Neural crest cell (in vitro differentiated cells): ENCODE measurements around the gene TSSC4. TPM values are rescaled to one million over a fixed set of nuclear protein-coding genes. Genes with fewer than 3 reads are reported as not detected.

ENCODE experiments used
- DNase-seq: peaks from one replicate; pipeline ENCODE4 v3.0.0; 2021; ENCODE audit warnings: low read depth, mixed read lengths, low spot score
- H3K27ac Mint-ChIP-seq: one replicate; pipeline ENCODE4 v1.8.0; 2021; ENCODE audit warnings: mild to moderate bottlenecking, mixed read lengths; ENCODE audit not compliant: unreplicated experiment
- H3K27me3 Mint-ChIP-seq: 2 replicates; pipeline ENCODE4 v1.8.0; 2021; ENCODE audit warnings: low read depth, mild to moderate bottlenecking, mixed read lengths
- H3K36me3 Mint-ChIP-seq: 2 replicates; pipeline ENCODE4 v1.8.0; 2021; ENCODE audit warnings: low read depth, mild to moderate bottlenecking, mixed read lengths
- H3K4me1 Mint-ChIP-seq: 2 replicates; pipeline ENCODE4 v1.8.0; 2021; ENCODE audit warnings: mixed read lengths
- H3K4me3 Mint-ChIP-seq: one replicate; pipeline ENCODE4 v1.8.0; 2021; ENCODE audit warnings: mild to moderate bottlenecking, mixed read lengths
- H3K9me3 Mint-ChIP-seq: 2 replicates; pipeline ENCODE4 v1.8.0; 2021; ENCODE audit warnings: mixed read lengths
- total RNA-seq: library from RNA; stranded (reverse); gene quantifications from 2 replicates; pipeline ENCODE4 v1.2.1, GENCODE V29; 2021
- TF ChIP-seq, protein P1 (sequence below): fragments of 200-600 bp; sonication (generic); conservative IDR thresholded peaks from 2 replicates; pipeline ENCODE4 v1.5.0; 2021; ENCODE audit warnings: antibody characterized with exemption, mild to moderate bottlenecking

TSSC4 gene
- total RNA-seq, 1 donor from 2014 or later, result 60.1 TPM

DNA sequence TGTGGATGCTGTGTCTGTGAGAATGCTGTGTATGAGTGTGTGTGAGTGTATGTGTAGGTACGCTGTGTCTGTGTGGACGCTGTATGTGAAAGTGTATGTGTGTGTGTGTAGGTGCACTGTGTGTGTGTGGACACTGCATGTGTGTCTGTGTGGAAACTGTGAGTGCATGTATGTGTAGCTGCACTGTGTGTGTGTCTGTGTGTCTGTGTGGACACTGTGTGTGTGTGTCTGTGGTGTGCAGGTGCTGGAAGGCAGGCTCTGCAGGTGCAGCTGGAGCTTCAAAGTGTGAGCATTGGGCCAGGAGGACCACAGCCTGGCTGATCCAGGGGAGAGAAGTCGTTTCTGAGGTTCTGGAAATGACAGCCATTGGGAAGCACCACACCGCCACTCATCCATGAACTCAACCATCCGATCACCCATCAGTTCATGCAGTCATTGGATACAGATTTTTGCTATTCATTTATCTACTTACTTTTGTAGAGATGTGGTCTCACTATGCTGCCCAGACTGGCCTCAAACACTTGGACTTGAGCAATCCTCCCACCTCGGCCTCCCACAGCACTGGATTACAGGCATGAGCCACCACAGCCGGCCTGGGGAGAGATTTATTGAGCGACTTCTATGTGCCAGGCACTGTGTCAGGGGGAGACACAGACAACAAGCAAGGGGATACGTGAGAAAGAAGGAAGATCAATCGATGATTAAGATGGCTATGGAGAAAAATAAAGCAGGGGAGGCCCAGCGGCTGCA, 34.1 kb downstream of the TSSC4 start:
- no peak for DNase-seq
- no peaks in the 10 kb centered on the region for H3K9me3 Mint-ChIP-seq
- no peak overlapping the region for H3K27ac Mint-ChIP-seq
- TF ChIP-seq, protein P1, sequence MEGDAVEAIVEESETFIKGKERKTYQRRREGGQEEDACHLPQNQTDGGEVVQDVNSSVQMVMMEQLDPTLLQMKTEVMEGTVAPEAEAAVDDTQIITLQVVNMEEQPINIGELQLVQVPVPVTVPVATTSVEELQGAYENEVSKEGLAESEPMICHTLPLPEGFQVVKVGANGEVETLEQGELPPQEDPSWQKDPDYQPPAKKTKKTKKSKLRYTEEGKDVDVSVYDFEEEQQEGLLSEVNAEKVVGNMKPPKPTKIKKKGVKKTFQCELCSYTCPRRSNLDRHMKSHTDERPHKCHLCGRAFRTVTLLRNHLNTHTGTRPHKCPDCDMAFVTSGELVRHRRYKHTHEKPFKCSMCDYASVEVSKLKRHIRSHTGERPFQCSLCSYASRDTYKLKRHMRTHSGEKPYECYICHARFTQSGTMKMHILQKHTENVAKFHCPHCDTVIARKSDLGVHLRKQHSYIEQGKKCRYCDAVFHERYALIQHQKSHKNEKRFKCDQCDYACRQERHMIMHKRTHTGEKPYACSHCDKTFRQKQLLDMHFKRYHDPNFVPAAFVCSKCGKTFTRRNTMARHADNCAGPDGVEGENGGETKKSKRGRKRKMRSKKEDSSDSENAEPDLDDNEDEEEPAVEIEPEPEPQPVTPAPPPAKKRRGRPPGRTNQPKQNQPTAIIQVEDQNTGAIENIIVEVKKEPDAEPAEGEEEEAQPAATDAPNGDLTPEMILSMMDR, result no peak
- no peaks in the 10 kb centered on the region for H3K4me1 Mint-ChIP-seq
- H3K27me3 Mint-ChIP-seq, result peaks cover 24% of the 10 kb centered on the region
- H3K4me3 Mint-ChIP-seq, result no peak overlapping the region
- H3K36me3 Mint-ChIP-seq, result no peaks in the 10 kb centered on the region

DNA sequence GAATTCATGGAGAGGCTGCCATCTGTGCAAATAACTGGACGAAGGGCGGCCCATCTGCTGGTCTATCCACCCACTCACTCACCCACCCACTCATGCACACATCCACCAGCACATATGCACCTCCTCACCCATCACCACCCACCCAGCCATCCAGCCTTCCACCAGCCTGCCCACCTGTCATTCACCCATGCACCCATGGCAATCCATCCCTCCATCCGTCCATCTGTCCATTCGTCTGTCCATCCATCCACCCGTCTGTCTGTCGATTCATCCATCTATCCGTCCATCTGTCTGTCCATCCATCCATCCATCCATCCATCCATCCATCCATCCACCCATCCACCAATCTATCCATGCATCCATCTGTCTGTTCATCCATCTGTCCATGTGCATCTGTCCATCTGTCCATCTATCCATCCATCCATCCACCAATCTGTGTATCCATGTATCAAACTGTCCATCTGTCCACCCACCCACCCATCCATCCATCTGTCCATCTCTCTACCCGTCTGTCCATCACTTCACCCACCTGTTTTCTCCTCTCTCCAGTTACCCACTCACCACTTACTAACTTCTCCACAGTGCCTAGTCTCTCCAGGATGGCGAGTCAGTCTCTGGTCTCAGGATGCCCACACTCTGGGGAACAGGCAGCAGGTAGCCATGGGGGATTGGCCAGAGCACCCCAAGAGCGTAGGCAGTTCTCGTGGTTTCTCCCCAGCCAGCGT, 34.9 kb downstream of the TSSC4 start:
- Mint-ChIP-seq H3K36me3 (no peaks in the 10 kb centered on the region), H3K4me1 (no peaks in the 10 kb centered on the region), H3K4me3 (no peak overlapping the region), H3K27me3 (peaks cover 32% of the 10 kb centered on the region), H3K27ac (no peak overlapping the region), H3K9me3 (peaks cover 3% of the 10 kb centered on the region)
- TF ChIP-seq, protein P1, result no peak
- no peak for DNase-seq

DNA sequence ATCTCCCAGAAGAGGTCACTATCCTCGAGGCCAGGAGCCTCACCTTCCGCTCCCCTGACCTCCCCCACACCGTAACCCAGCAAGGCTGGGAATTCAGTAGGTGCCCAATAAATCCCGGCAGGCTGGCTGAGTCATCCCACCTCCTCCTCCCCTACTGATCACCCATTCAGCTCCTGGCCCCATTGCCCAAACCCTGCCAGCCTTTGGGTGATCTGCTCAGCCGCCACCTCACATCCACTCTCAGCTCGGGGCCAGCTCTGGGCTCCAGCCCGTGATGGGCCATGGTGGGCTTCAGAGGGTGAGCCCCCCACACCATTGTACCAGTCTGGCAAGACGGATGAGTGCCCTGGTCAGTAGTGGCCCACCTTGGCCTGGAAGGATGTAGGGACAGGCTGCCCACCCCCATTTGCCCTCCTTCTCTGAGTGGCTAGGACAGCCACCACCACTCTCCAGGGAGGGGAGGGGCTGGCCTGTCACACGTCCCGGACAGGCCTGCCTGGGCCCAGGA, 35.5 kb downstream of the TSSC4 start:
- H3K36me3 Mint-ChIP-seq, result no peaks in the 10 kb centered on the region
- no peak for DNase-seq
- no peak overlapping the region for H3K27ac Mint-ChIP-seq
- TF ChIP-seq, protein P1, result no peak
- peaks cover 3% of the 10 kb centered on the region for H3K9me3 Mint-ChIP-seq
- peaks cover 38% of the 10 kb centered on the region for H3K27me3 Mint-ChIP-seq
- H3K4me1 Mint-ChIP-seq, result no peaks in the 10 kb centered on the region
- H3K4me3 Mint-ChIP-seq, result no peak overlapping the region

DNA sequence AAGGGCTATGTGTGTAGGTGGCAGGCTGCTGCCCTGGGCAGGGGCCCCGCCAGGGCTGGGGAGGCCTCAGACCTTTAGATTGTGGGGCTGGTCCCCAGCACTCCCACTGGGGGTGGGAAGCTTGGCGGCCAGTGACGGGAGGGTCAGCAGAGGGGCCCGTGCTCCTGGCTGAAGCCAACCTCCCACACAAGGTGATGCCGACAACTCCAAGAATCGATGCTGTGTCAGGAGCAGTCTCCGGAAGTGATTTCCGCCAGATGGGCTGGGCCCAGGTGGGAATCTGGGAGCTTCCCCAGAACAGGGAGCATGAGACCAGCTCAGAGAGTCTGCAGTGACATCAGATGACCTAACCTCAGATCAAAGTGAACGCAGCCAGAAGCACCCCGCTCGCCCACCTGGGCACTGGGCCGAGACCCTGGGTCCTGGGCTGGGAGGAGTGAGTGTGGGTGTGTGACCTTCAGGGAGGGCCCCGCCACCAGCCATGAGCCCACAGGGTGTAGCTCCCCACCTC, 36.0 kb downstream of the TSSC4 start:
- no peaks in the 10 kb centered on the region for H3K36me3 Mint-ChIP-seq
- no peak for DNase-seq
- no peak overlapping the region for H3K27ac Mint-ChIP-seq
- H3K4me1 Mint-ChIP-seq, result no peaks in the 10 kb centered on the region
- H3K27me3 Mint-ChIP-seq, result peaks cover 41% of the 10 kb centered on the region
- peaks cover 3% of the 10 kb centered on the region for H3K9me3 Mint-ChIP-seq
- TF ChIP-seq, protein P1, result no peak
- no peak overlapping the region for H3K4me3 Mint-ChIP-seq

DNA sequence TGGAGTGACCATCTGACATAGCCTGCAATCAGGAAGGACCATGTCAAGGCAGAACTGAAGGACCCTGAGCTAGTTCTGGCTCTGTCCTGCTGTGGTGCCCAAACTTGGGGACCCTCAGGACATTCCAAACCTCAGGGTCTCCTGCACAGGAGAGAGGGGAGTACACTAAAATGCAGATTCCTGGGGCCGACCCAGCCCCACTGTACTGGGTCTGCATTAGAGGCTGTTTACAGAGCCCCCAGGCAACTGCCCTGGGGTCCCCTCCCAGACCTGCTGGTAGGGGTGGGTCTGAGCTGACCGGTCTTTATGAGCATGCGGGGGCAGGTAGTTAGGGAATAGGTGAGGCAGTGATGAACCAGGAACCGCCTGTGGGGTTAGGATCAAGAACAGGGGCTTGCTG, 37.0 kb downstream of the TSSC4 start:
- no peak for DNase-seq
- Mint-ChIP-seq H3K4me3 (no peak overlapping the region), H3K27ac (no peak overlapping the region), H3K27me3 (peaks cover 51% of the 10 kb centered on the region), H3K36me3 (no peaks in the 10 kb centered on the region), H3K4me1 (no peaks in the 10 kb centered on the region), H3K9me3 (peaks cover 3% of the 10 kb centered on the region)
- TF ChIP-seq, protein P1, result no peak
